NCI-H748 (cell line): ENCODE data around the gene LYST.
"Not testable (repeated sequence)": the region's sequence is repeated elsewhere in the genome, so short reads cannot be mapped to it uniquely, and the experiment has no call there.

Experiments used
- DNase-seq: peaks from one replicate; lab custom pipeline; 2025; ENCODE audit not compliant: unreplicated experiment; lab: John Stamatoyannopoulos, UW

LYST gene

GRCh38 chr1:235866205-235866912 lies at the start of gene LYST:
TSS of gene LYST (minus strand) at chr1:235866906. CDS start at chr1:235830417, 36,489 bp downstream.
- DNase-seq: peak; percentile 71

- DNase-seq: not testable (repeated sequence)
Observed at GRCh38 chr1:235915489-235915888, 48.8 kb upstream of the LYST start.

- DNase-seq: no peak
Observed at GRCh38 chr1:235913311-235913710, 46.6 kb upstream of the LYST start.

- no peak for DNase-seq
Observed at GRCh38 chr1:235911876-235912275, 45.2 kb upstream of the LYST start.

- no peak for DNase-seq
Observed at GRCh38 chr1:235911300-235911662, 44.6 kb upstream of the LYST start.

DNA sequence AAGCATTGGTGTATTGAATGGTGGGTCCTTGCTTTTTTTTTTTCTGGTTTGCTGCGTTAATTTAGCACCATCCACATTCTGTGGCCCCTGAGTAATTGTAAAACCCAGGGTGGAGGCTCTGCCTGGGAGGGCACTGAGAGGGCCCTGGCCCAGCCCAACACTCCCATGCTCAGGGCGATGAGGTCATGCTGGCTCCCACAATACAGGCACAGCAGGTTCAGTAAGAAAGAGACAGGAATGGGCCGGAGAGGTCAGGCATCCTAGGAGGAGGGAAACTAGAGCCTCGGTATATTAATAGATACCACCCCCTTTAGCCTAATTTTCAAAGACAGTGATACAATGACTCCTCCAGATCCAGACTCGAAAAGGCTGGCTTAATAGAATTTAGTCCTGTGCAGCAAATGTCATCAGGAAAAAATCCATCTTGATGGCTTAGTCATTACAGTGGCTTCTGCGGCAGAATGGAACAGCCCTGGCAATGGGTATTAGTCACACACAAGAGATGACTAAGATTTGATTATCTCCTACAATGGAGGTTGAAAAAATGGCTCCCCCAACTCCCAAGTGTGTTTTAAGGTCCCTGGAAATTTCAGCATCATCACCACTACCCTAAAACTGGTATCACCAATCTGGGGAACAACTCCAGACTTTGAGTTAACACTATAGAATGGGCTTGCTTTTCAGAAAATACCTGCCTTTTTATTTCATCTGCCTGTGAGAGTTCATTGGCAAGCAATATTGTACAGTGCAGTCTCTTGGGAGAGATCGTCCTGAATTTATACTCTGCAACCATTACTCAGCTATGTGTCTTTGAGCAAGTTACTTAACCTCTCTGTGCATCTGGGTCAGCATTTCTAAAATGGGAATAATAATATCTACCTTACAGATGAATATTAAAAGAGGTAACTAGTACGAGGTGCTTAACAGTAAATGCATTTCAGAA lies 43.9 kb upstream of the LYST start:
- no peak for DNase-seq

DNA sequence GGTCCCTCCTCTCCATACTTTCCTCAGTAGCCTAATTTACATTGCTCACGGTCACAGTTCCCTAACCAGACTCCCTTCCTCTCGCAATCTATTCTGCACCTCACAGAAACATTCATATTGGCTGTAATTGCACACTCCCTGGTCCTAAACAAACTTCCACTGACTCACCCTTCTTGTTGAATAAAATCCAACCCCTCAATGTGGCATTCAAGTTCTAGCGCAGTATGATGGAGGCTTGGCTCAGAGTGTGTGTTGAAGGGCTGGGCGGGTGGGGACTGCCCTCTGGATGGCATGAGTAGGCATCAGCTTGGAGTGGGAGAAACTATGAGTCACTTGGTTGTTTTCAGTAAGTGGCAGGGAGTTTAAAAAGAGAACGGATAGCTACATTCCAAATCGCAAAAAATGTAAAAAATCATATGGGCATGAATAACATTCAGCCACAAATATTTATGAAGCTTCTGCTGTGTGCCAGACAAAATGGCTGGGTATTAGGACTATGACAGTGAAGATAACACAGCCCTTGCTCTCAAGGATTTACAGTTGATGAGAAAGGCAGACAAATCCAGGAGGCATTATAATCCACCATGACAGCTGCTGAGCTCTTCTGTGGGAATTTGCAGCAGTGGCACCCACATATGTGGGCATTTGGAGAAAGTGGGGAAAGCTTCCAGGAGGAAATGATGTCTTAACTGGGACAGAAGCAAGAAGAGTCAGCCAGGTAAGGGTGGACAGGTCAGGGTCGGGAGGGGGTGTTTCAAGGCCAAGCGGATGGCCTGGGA lies 42.2 kb upstream of the LYST start:
- DNase-seq: no peak

DNA sequence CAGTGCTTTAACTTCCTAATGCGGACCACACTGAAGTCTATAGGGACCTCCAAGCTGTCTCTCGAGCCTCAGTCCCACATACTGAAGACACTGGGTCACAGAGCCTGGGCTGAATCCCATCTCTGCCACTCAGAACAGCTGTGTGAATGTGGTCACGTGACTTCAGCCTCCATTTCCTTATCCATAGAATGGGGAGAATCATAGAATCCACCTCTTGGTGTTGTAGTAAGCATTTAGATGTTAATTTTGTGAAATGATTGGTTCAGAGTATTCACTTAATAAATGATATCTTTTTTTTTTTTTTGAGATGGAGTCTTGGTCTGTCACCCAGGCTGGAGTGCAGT lies 41.2 kb upstream of the LYST start:
- no peak for DNase-seq

DNA sequence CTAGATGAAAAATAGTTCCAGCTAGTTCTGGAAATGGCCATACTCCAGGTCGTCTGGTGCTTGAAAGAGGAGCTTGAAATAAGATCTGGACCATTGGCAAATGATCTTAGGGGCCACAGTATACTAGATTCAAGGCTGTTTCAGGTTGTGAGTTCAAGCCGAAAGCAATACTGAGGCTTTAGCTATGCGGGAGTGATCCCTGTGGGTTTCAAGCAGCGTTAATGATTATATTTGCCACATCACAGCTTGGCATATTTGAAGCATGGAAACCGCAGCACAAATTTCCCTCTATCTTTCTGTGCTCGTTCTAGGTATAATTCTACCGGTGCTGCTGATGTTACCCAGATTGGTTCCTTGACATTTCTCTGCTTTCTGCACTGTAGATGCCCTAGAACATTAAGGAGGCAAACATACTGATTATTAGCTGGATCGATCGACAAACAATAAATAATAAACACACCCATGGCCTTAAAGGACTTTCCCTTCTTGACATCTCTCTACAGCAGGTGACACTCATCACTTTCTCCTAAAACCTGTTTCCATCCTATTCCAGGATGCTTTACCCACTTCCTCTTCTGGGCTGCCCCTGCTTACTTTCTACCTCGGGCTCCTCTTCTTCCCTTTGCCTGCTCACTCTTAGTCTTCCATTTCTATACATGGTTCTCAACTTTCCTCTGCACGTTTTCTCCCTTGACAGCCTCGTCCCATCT lies 40.6 kb upstream of the LYST start:
- DNase-seq: no peak

DNA sequence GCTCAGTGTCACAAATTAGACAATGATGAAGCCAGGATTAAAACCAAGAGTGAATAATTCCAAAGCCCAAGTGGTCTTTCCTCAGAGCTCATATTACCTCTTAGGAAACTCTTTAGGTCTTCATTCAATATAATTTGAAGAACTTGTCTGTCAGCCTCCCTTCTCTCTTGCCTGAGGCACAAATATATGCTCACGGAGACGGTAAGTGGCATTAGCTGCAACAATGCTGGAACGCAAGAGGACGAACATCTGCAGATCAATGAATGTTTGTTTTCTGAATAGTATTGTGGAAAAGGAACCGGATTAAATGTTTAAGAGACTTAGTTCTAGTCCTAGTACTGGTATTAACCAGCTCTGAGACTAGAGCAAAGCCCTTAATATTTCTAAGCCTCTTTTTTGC lies 39.7 kb upstream of the LYST start:
- DNase-seq: no peak

DNA sequence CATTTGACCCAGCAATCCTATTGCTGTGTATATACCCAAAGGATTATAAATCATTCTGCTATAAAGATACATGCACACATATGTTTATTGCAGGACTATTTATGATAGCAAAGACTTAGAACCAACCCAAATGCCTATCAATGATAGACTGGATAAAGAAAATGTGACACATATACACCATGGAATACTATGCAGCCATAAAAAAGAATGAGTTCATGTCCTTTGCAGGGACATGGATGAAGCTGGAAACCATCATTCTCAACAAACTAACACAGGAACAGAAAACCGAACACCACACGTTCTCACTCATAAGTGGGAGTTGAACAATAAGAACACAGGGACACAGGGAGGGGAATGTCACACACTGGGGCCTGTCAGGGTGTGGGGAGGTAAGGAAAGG lies 37.1 kb upstream of the LYST start:
- not testable (repeated sequence) for DNase-seq

- no peak for DNase-seq
Observed at GRCh38 chr1:235902677-235903542, 36.2 kb upstream of the LYST start.

DNA sequence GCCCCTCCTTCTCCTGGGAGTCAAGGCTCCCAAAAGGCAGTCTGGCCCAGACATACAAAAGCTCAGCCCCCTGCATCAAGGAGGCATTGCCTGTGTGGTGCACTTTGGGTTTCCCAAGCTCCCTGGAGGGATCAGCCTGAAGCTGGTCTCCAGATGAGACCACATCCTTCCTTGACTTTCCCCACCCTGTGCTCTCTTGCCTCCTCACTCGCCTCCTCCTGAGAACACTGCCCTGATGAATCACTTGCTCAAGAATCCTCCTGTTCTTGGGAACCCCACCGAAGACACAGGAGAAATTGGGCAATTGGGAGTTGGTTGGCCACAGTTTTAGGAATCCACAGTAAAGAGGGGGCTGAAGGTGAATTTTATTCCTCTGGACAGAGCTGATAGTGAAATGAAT lies 34.8 kb upstream of the LYST start:
- DNase-seq: no peak

- no peak for DNase-seq
Observed at GRCh38 chr1:235898126-235898525, 31.4 kb upstream of the LYST start.

- no peak for DNase-seq
Observed at GRCh38 chr1:235893840-235894239, 27.1 kb upstream of the LYST start.

- no peak for DNase-seq
Observed at GRCh38 chr1:235892734-235893413, 26.2 kb upstream of the LYST start.

GRCh38 chr1:235892202-235892601 lies 25.5 kb upstream of the LYST start:
- DNase-seq: no peak

DNA sequence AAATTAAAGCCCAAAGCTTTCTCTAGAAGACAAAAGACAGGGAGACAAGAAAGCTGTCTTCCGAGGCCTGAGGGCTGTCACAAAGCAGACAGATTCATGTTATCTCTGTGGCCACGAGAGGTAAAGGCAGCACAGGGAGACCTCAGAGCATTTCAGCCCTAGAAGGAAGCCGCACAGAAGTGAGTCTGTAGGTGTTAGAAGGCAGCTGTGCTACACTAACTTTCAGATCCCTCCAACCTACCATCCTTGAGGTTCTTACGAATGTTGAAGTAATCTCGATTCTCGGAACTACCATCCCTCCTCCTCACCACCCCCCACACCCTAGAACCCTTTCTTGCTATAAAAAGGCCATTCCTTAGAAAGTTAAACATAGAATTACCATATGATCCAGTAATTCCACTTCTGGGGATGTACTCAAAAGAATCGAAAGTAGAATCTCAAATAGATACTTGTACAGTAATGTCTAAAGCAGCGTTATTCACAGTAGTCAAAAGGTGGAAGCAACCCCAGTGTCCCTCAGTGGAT lies 21.5 kb upstream of the LYST start:
- DNase-seq: no peak

DNA sequence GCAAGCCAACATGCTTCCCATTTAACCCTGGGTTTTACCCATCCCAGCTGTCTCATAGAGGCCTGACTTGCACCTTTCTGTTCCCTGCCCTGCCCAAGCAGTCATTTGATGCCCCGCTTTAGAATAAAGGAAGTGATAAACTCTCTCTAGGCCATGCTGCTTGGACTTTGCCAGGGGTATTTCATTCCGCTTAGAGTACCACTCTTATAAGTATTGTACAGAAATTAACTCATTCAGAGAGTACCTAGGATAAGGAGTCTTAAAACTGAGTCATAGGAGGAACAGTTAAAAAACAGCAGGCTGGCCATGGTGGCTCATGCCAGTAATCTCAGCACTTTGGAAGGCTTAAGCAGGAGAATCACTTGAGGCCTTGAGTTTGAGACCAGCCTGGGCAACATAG lies 21.0 kb upstream of the LYST start:
- DNase-seq: no peak
